GM18526 (cell line): ENCODE data around the gene PSMA5.

Experiments used
- POLR2A ChIP-seq: IDR thresholded peaks from 3 replicates; pipeline ENCODE4 v1.6.1; 2011; ENCODE audit not compliant: insufficient read length; ENCODE audit errors: extremely low read depth

PSMA5 gene

GRCh38 chr1:109397581-109398342 is 28.5 kb downstream of the PSMA5 start, which contains the start of gene SORT1:
Gene SORT1, minus strand, starts transcription at chr1:109397918. Its CDS starts 26 bp downstream, at chr1:109397892.
- TF ChIP-seq POLR2A = no peak

GRCh38 chr1:109396871-109397580 is 29.2 kb downstream of the PSMA5 start:
- TF ChIP-seq POLR2A = no peak

GRCh38 chr1:109396513-109396839 is 29.8 kb downstream of the PSMA5 start:
- TF ChIP-seq POLR2A = no peak

GRCh38 chr1:109395602-109396512 is 30.4 kb downstream of the PSMA5 start:
- TF ChIP-seq POLR2A = no peak

- no peak for TF ChIP-seq POLR2A
Measured at GRCh38 chr1:109394591-109395281, 31.5 kb downstream of the PSMA5 start.

GRCh38 chr1:109393617-109394233 is 32.5 kb downstream of the PSMA5 start:
- no peak for TF ChIP-seq POLR2A

GRCh38 chr1:109392788-109393616 is 33.2 kb downstream of the PSMA5 start:
- TF ChIP-seq POLR2A = no peak

GRCh38 chr1:109392037-109392787 is 34.0 kb downstream of the PSMA5 start:
- no peak for TF ChIP-seq POLR2A

- TF ChIP-seq POLR2A = no peak
Measured at GRCh38 chr1:109391626-109392025, 34.6 kb downstream of the PSMA5 start.

- no peak for TF ChIP-seq POLR2A
Measured at GRCh38 chr1:109391157-109391556, 35.1 kb downstream of the PSMA5 start.

- TF ChIP-seq POLR2A = no peak
Measured at GRCh38 chr1:109389638-109390341, 36.5 kb downstream of the PSMA5 start.

GRCh38 chr1:109388884-109389637 is 37.2 kb downstream of the PSMA5 start:
- no peak for TF ChIP-seq POLR2A

GRCh38 chr1:109388208-109388711 is 38.0 kb downstream of the PSMA5 start:
- TF ChIP-seq POLR2A = no peak
